ENCODE results near the gene GALNT9. TPM values are rescaled to one million over a fixed set of nuclear protein-coding genes. Genes with fewer than 3 reads are reported as not detected.

GALNT9 gene
- polyA plus RNA-seq, 3 donors = not detected

DNA sequence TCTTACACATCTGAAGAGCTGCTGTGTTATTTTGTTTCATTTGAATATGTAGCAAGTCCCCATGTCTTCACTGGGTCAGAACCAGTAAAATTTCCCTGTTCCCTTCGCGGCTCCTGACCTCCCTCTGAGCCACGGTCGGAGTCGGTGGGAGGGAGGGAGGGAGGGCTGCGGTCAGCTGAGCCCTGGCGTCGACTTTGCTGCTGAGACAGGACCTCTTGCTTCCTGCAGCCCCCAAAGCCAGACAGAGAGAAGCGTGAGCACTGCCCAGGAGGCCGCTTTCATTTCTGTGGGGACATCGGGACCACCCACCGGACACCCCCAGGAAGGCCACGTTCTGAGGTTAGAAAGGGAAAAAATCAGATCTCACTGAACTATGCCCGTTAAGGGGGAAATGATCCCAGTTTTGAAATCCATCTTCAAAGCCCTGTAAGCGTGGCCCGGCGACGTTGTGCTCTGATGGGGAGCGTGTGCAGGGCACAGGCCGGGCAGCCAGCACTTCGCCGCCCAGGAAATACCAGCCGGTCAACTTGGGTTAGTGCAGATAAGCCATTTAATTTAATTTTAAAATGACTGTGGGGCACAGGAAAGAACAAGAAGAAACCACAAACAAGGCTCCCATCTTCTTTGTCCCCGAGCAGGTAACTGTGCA lies 143.1 kb downstream of the GALNT9 start:
- Histone ChIP-seq H2AFZ (ENCODE audit: insufficient read depth, low read depth, low read length, poor library complexity, severe bottlenecking) (peak overlapping the region; percentile 78), H3K9me3 (replicated peaks in 1 of 2; ENCODE audit: control insufficient read depth in 1 of 2, insufficient read depth in 1 of 2, low read length in 2 of 2) (no peaks in the 10 kb centered on the region), H3K4me3 (replicated peaks in 1 of 3; ENCODE audit: low read depth in 2 of 3, low read length in 3 of 3) (peak overlapping the region; percentile 24 to 64 (median 26)), H3K27me3 (ENCODE audit: control insufficient read depth in 2 of 2, insufficient read depth in 2 of 2, low read length in 2 of 2) (peaks cover 0 to 53% of the 10 kb centered on the region in 2 donors), H3K9ac (ENCODE audit: insufficient read depth, low read length, poor library complexity, severe bottlenecking) (peak overlapping the region; percentile 11), H4K20me1 (ENCODE audit: insufficient read depth, low read length) (no peaks in the 10 kb centered on the region), H3K27ac (ENCODE audit: low read depth in 1 of 2, low read length in 2 of 2) (no peak overlapping the region), H3K36me3 (replicated peaks in 1 of 2; ENCODE audit: control insufficient read depth in 1 of 2, insufficient read depth in 2 of 2, low read length in 2 of 2) (no peaks in the 10 kb centered on the region), H3K4me2 (replicated peaks; ENCODE audit: extremely low read depth, low read length, poor library complexity, severe bottlenecking) (peak overlapping the region; percentile 84), H3K4me1 (ENCODE audit: control insufficient read depth in 1 of 2, insufficient read depth in 2 of 2, low read length in 2 of 2) (peaks cover 32 to 40% of the 10 kb centered on the region in 2 donors), H3K79me2 (ENCODE audit: insufficient read depth, low read length) (no peaks in the 10 kb centered on the region)
- peaks cover 0 to 24% (median 9%) of the 10 kb centered on the region in 7 donors for H3K9me3 Mint-ChIP-seq
- H3K27ac Mint-ChIP-seq = peak overlapping the region in 6 of 7 donors; percentile 56 to 80 (median 72)
- DNase-seq = no peak
- H3K36me3 Mint-ChIP-seq = peaks cover 4 to 5% of the 10 kb centered on the region in 2 donors
- 25% methylated on average over 15 of the region's 24 CpGs for WGBS (ENCODE audit: insufficient coverage)
- peaks cover 29% of the 10 kb centered on the region for H3K4me1 Mint-ChIP-seq
- H3K4me3 Mint-ChIP-seq = peak overlapping the region; percentile 82 to 94
- intact Hi-C loops (cut with micrococcal nuclease) = no loop called here
- no peak for TF ChIP-seq CTCF (IDR thresholded peaks at IDR 0.05)
- H3K27me3 Mint-ChIP-seq (ENCODE audit: low read depth in 3 of 3) = peaks cover 15 to 69% (median 49%) of the 10 kb centered on the region in 3 donors

DNA sequence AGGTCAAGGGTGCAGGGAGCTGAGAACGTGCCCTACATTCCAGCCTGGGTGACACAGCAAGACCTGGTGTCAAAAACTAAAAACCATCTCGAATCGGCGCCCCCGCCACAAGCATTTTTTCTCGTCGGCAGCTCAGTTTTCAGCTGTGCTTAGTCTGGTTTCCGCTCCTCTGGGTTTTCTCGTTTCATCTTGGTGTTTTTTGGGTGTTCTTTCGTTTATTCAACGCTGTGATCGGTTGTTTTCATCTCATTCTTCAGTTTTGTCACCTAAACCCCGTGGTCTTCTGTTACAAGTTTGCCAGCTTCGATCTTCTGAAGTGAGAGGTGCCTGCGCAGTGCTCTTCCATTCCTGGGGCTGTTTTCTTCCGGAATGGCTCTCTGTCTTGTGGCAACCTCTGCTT lies 143.7 kb downstream of the GALNT9 start:
- no peaks in the 10 kb centered on the region for H3K79me2 ChIP-seq (ENCODE audit: insufficient read depth, low read length)
- no peaks in the 10 kb centered on the region for H3K36me3 ChIP-seq (replicated peaks in 1 of 2; ENCODE audit: control insufficient read depth in 1 of 2, insufficient read depth in 2 of 2, low read length in 2 of 2)
- no peak overlapping the region for H3K27ac ChIP-seq (ENCODE audit: low read depth in 1 of 2, low read length in 2 of 2)
- H3K27ac Mint-ChIP-seq = peak overlapping the region in 6 of 7 donors; percentile 56 to 80 (median 72)
- H3K9me3 Mint-ChIP-seq = peaks cover 0 to 24% (median 9%) of the 10 kb centered on the region in 7 donors
- peaks cover 0 to 47% of the 10 kb centered on the region in 2 donors for H3K27me3 ChIP-seq (ENCODE audit: control insufficient read depth in 2 of 2, insufficient read depth in 2 of 2, low read length in 2 of 2)
- 50% methylated on average over 16 of the region's 16 CpGs for WGBS (ENCODE audit: insufficient coverage)
- H3K9me3 ChIP-seq (replicated peaks in 1 of 2; ENCODE audit: control insufficient read depth in 1 of 2, insufficient read depth in 1 of 2, low read length in 2 of 2) = no peaks in the 10 kb centered on the region
- no peak for DNase-seq
- peak overlapping the region; percentile 82 to 94 for H3K4me3 Mint-ChIP-seq
- peaks cover 15 to 63% (median 45%) of the 10 kb centered on the region in 3 donors for H3K27me3 Mint-ChIP-seq (ENCODE audit: low read depth in 3 of 3)
- no peaks in the 10 kb centered on the region for H4K20me1 ChIP-seq (ENCODE audit: insufficient read depth, low read length)
- H3K4me1 ChIP-seq (ENCODE audit: control insufficient read depth in 1 of 2, insufficient read depth in 2 of 2, low read length in 2 of 2) = peaks cover 32 to 40% of the 10 kb centered on the region in 2 donors
- peaks cover 4 to 5% of the 10 kb centered on the region in 2 donors for H3K36me3 Mint-ChIP-seq
- TF ChIP-seq CTCF (IDR thresholded peaks at IDR 0.05) = no peak
- peak overlapping the region; percentile 84 for H3K4me2 ChIP-seq (replicated peaks; ENCODE audit: extremely low read depth, low read length, poor library complexity, severe bottlenecking)
- peak overlapping the region; percentile 11 for H3K9ac ChIP-seq (ENCODE audit: insufficient read depth, low read length, poor library complexity, severe bottlenecking)
- H2AFZ ChIP-seq (ENCODE audit: insufficient read depth, low read depth, low read length, poor library complexity, severe bottlenecking) = peak overlapping the region; percentile 78
- H3K4me1 Mint-ChIP-seq = peaks cover 29% of the 10 kb centered on the region
- intact Hi-C loops (cut with micrococcal nuclease) = no loop called here
- H3K4me3 ChIP-seq (replicated peaks in 1 of 3; ENCODE audit: low read depth in 2 of 3, low read length in 3 of 3) = peak overlapping the region; percentile 24 to 64 (median 26)
